GM12891 (cell line): ENCODE data around the gene CT55. TPM values are rescaled to one million over a fixed set of nuclear protein-coding genes. Genes with fewer than 3 reads are reported as not detected.
"Not testable (repeated sequence)": the region's sequence is repeated elsewhere in the genome, so short reads cannot be mapped to it uniquely, and the experiment has no call there.

ENCODE experiments used
- DNase-seq: peaks from one replicate; pipeline ENCODE4 v3.0.0; 2011; ENCODE audit warnings: low spot score; ENCODE audit not compliant: insufficient read length
- FAIRE-seq: peaks from 2 replicates; lab custom pipeline; 2011; peaks lifted over from hg19 to GRCh38; lab: Jason Lieb, UNC
- PAX5 ChIP-seq: IDR thresholded peaks from 2 replicates; pipeline ENCODE4 v1.6.1; 2011; ENCODE audit warnings: low read length, moderate library complexity, mild to moderate bottlenecking; ENCODE audit not compliant: insufficient read depth, severe bottlenecking
- POLR2A ChIP-seq: IDR thresholded peaks from 2 replicates; pipeline ENCODE4 v1.6.1; 2011; ENCODE audit warnings: low read depth, low read length, control low read depth
- POLR2AphosphoS5 ChIP-seq: IDR thresholded peaks from 2 replicates; pipeline ENCODE4 v1.6.1; 2011; ENCODE audit warnings: low read depth, low read length, control low read depth
- POU2F2 ChIP-seq: IDR thresholded peaks from 2 replicates; pipeline ENCODE4 v1.6.1; 2011; ENCODE audit warnings: low read depth, mild to moderate bottlenecking, control low read depth, low read length, moderate library complexity
- SPI1 ChIP-seq: IDR thresholded peaks from 2 replicates; pipeline ENCODE4 v1.6.1; 2011; ENCODE audit warnings: low read depth, low read length, control low read depth
- TAF1 ChIP-seq: IDR thresholded peaks from 2 replicates; pipeline ENCODE4 v1.6.1; 2011; ENCODE audit warnings: low read depth, low read length, control low read depth
- polyA plus RNA-seq: library from polyadenylated mRNA; unstranded; fragments of >200 nt; gene quantifications from one replicate; pipeline ENCODE4 v1.2.1, GENCODE V29; 2012; ENCODE audit warnings: low read depth, missing spikeins, inconsistent platforms; ENCODE audit not compliant: missing spikeins

CT55 gene, protein sequence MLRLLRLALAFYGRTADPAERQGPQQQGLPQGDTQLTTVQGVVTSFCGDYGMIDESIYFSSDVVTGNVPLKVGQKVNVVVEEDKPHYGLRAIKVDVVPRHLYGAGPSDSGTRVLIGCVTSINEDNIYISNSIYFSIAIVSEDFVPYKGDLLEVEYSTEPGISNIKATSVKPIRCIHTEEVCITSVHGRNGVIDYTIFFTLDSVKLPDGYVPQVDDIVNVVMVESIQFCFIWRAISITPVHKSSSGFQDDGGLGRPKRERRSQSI
- not detected for polyA plus RNA-seq

DNA sequence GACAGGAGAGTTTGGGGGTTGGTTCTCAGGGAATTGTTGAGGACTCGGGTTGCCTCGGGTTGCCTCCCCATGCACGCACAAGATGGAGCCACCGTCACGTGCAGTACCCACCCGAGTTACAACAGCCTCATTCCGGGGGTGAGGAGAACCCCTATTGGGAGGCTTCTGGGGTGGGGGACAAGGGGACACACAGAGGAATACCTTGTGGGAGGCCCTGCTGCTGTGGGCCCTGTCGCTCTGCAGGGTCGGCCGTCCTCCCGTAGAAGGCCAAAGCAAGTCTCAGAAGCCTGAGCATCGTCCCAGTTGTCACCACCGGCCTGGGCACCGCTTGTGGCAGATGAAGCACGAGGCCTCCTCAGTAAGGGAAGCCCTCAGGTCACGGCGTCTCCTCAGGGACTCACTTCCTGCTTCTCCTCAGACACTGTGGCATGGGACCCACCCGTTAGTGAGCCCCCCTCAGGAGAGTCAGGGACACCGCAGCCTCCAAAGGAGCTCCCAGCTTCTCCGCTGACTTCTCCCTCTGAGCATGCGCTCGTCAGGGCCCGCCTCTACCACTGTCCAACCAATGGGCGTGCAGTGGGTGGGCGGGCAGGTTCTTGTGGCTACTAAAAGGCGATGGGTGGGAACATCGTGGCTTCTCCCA is at the start of gene CT55:
CT55 (minus strand) TSS at position 522 of the 643 bp plus-strand sequence; CDS start at position 295, 227 bp downstream.
- no peak for DNase-seq
- TF ChIP-seq SPI1 (no peak), POU2F2 (no peak), POLR2AphosphoS5 (no peak), TAF1 (no peak), POLR2A (no peak), PAX5 (no peak)
- no peak for FAIRE-seq

DNA sequence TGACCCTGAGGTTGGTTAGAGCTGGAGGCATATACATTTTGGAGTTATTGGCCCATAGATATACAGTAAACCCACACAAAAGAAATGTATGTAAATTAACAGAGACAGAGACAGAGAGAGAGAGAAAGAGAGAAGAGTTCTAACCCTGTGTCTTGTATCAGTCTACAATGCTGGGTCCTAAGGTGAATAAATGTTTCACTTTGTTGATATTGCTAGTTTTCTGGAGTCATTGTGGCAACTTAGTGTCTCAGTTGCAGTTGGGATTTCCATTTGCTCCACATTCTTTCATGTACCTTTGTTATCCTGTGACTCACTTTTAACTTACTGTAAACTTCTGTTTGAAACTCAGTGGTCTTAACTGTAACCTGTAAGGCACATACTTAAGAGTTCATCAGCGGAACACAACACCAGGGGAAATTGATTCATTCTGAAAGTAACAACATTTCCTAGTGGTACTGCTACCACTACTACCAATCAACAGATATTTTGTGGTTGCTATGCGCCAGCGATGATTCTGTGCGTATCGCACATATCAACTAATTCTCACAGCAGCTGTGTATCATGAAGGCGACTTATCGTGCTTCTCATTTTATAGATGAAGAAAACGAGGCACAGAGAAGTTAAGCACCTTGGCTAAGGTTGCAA is 42.1 kb upstream of the CT55 start:
- DNase-seq (no peak), FAIRE-seq (no peak)
- TF ChIP-seq POLR2A (no peak), POU2F2 (no peak), POLR2AphosphoS5 (no peak), TAF1 (no peak)

DNA sequence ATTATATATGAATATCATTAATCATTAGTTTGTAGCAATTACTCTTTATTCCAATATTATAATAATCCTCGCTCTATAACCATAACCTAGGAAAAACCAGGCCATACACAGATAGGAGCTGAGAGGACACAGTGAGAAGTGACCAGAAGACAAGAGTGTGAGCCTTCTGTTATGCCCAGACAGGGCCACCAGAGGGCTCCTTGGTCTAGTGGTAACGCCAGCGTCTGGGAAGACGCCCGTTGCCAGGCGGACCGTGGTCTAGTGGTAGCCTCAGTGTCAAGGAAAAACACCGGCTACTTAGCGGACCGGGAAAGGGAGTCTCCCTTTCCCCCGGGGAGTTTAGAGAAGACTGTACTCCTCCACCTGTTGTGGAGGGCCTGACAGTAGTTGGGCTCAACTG is 35.2 kb upstream of the CT55 start:
- DNase-seq, FAIRE-seq: not testable (repeated sequence)

DNA sequence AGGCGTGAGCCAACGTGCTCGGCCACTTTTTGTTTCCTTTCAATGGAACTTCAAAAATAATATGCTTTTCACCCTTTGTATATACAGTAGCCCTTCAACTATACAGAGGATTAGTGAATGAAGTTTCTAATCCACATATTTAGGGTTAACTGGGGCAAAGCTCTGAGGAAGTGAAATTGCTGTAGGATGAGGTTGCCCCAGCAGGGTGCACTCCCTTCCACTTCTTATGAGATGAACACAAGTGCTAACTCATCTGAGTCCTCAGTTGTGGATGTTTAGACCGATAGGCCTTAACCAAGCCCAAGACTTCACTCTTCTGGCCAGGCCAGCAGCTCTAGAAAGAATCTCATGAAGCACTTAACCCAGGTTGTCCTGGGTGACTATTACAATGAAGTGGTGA is 29.1 kb upstream of the CT55 start:
- no peak for TF ChIP-seq SPI1
- TF ChIP-seq TAF1, result no peak
- no peak for TF ChIP-seq POU2F2
- TF ChIP-seq POLR2AphosphoS5, result no peak
- TF ChIP-seq PAX5, result no peak
- TF ChIP-seq POLR2A, result no peak
- FAIRE-seq, result no peak
- DNase-seq, result no peak

DNA sequence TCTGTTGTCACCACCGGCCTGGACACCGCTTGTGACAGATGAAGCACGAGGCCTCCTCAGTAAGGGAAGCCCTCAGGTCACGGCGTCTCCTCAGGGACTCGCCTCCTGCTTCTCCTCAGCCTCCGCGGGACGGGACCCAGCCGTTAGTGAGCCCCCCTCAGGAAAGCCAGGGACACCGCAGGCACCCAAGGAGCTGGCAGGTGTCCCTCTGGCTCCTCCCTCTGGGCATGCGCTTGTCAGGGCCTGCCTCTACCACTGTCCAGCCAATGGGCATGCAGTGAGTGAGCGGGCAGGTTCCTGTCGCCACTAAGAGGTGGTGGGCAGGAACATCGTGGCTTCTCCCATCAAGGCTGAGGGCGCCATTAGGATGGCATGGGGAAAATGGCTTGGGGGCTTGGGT is 23.5 kb upstream of the CT55 start:
- DNase-seq (no peak), FAIRE-seq (no peak)
- TF ChIP-seq POU2F2, result no peak
- TF ChIP-seq PAX5, result no peak
- TF ChIP-seq SPI1, result no peak
- TF ChIP-seq POLR2AphosphoS5, result no peak
- TF ChIP-seq TAF1, result no peak
- no peak for TF ChIP-seq POLR2A

DNA sequence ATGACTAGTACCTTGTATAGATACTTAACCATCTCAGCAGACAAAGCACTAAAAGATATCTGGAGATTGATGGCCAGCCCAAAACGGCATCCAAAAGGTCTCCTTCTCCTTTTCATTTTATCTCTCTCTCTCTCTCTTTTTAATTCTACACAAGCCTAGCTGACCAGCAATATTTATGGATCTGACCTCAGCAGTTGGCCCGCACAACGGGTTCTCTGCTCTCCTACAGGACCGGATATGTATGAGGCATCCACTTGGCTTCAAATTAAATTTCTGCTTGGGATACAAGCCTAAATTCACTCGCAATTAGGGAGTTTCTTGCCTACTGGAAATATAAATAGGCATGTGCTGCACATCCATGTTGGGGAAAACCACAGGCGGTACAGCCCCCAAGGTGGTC is 22.5 kb upstream of the CT55 start:
- no peak for FAIRE-seq
- TF ChIP-seq SPI1, result no peak
- TF ChIP-seq POU2F2, result no peak
- TF ChIP-seq PAX5, result no peak
- TF ChIP-seq POLR2A, result no peak
- TF ChIP-seq TAF1, result no peak

DNA sequence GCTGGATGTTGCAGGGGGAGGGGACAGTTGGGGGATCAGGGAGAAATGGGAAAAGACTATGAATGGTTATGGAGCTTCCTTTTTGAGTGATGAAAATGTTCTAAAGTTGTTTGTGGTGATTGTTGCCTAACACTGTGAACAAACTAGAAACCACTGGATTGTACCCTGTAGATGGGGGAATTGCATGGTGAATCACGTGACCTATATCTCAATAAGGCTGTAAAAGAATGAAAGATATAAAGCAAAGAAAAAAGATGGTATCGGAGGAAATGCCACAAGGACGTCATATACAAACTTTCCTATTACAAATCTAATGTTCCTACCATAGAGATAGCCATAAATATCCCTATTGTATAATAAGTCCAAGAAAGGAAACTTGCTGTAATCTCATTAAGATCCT is 20.6 kb upstream of the CT55 start:
- DNase-seq (no peak), FAIRE-seq (no peak)
- no peak for TF ChIP-seq PAX5
- TF ChIP-seq POLR2AphosphoS5, result no peak
- TF ChIP-seq TAF1, result no peak
- no peak for TF ChIP-seq SPI1
- TF ChIP-seq POLR2A, result no peak

More for the DNA sequence above, 22.5 kb upstream of the CT55 start:
- no peak for DNase-seq

DNA sequence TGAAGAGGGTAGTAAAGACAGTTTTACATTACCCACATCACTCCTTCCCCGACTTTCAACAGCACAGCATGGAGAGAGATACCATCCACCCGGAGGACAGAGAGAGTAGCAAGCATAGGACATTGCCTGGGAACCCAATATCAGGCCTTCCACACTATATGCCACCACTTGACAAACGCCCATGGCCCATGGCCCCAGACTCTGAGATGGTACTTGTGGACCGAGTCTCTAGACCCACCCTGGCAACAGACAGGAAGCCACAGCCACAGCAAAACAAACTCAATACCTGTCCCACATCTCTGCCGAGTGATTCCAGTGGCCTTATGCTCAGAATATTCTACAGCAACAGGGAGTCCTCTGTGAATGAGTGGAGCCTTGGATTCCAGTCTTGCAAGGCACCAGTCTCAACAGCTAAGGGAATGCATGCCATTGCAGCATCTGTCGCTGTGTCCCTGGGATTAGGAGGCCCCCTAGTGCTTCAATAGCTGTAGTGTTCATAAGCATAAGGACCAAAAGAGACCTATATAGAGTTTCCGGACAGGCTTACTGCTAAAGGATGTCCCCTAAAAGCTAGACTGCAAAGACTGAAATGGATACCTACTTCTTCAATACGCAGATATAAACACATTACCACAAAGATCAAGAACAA is 14.7 kb upstream of the CT55 start:
- DNase-seq, result peak; percentile 11
- peak; percentile 86 for FAIRE-seq
- TF ChIP-seq POLR2AphosphoS5 (no peak), TAF1 (no peak), PAX5 (no peak), POLR2A (no peak), POU2F2 (no peak), SPI1 (no peak)

DNA sequence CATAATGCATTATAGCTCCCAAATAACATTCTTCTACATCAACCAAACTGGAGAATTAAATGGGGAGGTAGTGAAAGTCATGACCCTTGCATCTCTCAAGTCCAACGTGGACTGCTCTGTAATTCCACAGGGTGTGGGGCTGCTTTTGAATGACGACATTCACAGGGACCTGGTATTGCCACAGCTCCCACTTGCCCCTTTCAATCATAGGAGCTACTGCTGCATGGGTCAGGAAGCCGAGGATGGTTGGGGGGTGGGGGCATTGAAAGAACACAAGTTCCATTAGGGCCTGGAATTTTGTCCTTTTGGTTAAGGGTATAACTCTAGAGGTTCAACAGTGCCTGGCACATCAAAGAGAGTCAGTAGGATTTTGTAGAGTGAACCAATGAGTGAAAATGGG is 7.4 kb upstream of the CT55 start:
- DNase-seq (no peak), FAIRE-seq (no peak)
- TF ChIP-seq PAX5 (no peak), POLR2A (no peak), SPI1 (no peak), POU2F2 (no peak), POLR2AphosphoS5 (no peak), TAF1 (no peak)
